WERI-Rb-1 (cell line): Measurements from ENCODE around the gene RLBP1.
A peak's percentile ranks its signal among the peaks of the same experiment; 100 is the strongest.

Source experiments
- DNase-seq: peaks from one replicate; pipeline ENCODE4 v3.0.0-alpha.2; 2020
- H3K27ac ChIP-seq: fragments of 250-450 bp; sonication (Bioruptor Pico); 2 replicates; pipeline ENCODE4 v1.5.1; 2020; ENCODE audit warnings: mild to moderate bottlenecking, moderate library complexity
- H3K27me3 ChIP-seq: fragments of 250-450 bp; sonication (Bioruptor Pico); 2 replicates; pipeline ENCODE4 v1.5.1; 2021; ENCODE audit warnings: mild to moderate bottlenecking, low read depth, moderate library complexity; ENCODE audit not compliant: insufficient read depth, severe bottlenecking
- H3K36me3 ChIP-seq: fragments of 250-450 bp; sonication (Bioruptor Pico); 2 replicates; pipeline ENCODE4 v1.5.1; 2020; ENCODE audit warnings: mild to moderate bottlenecking, moderate library complexity
- H3K4me3 ChIP-seq: 2 replicates; pipeline ENCODE4 v1.5.1; 2011; ENCODE audit warnings: low read depth, mild to moderate bottlenecking, control low read depth, low read length
- H3K9me3 ChIP-seq: fragments of 250-450 bp; sonication (Bioruptor Pico); 2 replicates; pipeline ENCODE4 v1.5.1; 2021; ENCODE audit warnings: mild to moderate bottlenecking, moderate library complexity; ENCODE audit not compliant: severe bottlenecking
- CTCF ChIP-seq: IDR thresholded peaks from 2 replicates; pipeline ENCODE4 v1.5.1; 2011; ENCODE audit warnings: low read depth, mild to moderate bottlenecking, control low read depth, inconsistent platforms, low read length

The RLBP1 gene

GRCh38 chr15:89168316-89168833 lies 53.0 kb downstream of the RLBP1 start:
- peak; percentile 50 for DNase-seq
- Histone ChIP-seq H3K27me3 (no peaks in the 10 kb centered on the region), H3K36me3 (peaks cover 3% of the 10 kb centered on the region; the same call in 1 of the 2 replicates), H3K27ac (peak overlapping the region; percentile 65), H3K4me3 (no peak overlapping the region), H3K9me3 (no peaks in the 10 kb centered on the region)
- no peak for TF ChIP-seq CTCF

- TF ChIP-seq CTCF, result no peak
- Histone ChIP-seq H3K27me3 (no peaks in the 10 kb centered on the region), H3K4me3 (no peak overlapping the region), H3K27ac (peak overlapping the region; percentile 65), H3K36me3 (peaks cover 3% of the 10 kb centered on the region; the same call in 1 of the 2 replicates), H3K9me3 (no peaks in the 10 kb centered on the region)
- no peak for DNase-seq
These were observed 53.9 kb downstream of the RLBP1 start for GRCh38 chr15:89167267-89168176.

GRCh38 chr15:89165677-89166076 lies 55.7 kb downstream of the RLBP1 start:
- Histone ChIP-seq H3K27me3 (no peaks in the 10 kb centered on the region), H3K36me3 (peaks cover 3% of the 10 kb centered on the region; the same call in 1 of the 2 replicates), H3K9me3 (no peaks in the 10 kb centered on the region), H3K27ac (no peak overlapping the region), H3K4me3 (no peak overlapping the region)
- no peak for TF ChIP-seq CTCF
- no peak for DNase-seq

- TF ChIP-seq CTCF, result no peak
- DNase-seq, result no peak
- peaks cover 3% of the 10 kb centered on the region; the same call in 1 of the 2 replicates for H3K36me3 ChIP-seq
- no peaks in the 10 kb centered on the region for H3K27me3 ChIP-seq
- H3K9me3 ChIP-seq, result no peaks in the 10 kb centered on the region
- H3K27ac ChIP-seq, result no peak overlapping the region
- H3K4me3 ChIP-seq, result no peak overlapping the region
These were observed 56.6 kb downstream of the RLBP1 start for GRCh38 chr15:89164712-89165211.

- Histone ChIP-seq H3K9me3 (no peaks in the 10 kb centered on the region), H3K4me3 (no peak overlapping the region), H3K27me3 (no peaks in the 10 kb centered on the region), H3K36me3 (peaks cover 3% of the 10 kb centered on the region; the same call in 1 of the 2 replicates), H3K27ac (no peak overlapping the region)
- no peak for TF ChIP-seq CTCF
- no peak for DNase-seq
These were observed 57.9 kb downstream of the RLBP1 start for GRCh38 chr15:89163271-89164055.
